OCI-LY1 (cell line): ENCODE results near the gene JAGN1.
A peak's percentile ranks its signal among the peaks of the same experiment; 100 is the strongest.

Source experiments
- H2AFZ ChIP-seq: fragments of 200-600 bp; sonication (generic), shearing (Covaris generic); 2 replicates; pipeline ENCODE4 v1.6.0; 2014; ENCODE audit warnings: antibody characterized with exemption, mild to moderate bottlenecking, low read length
- H3F3A ChIP-seq: fragments of 200-600 bp; sonication (generic), shearing (Covaris generic); 2 replicates; pipeline ENCODE4 v1.6.0; 2014; ENCODE audit warnings: mild to moderate bottlenecking, antibody characterized with exemption, low read length, moderate library complexity; ENCODE audit not compliant: insufficient read depth
- H3K27ac ChIP-seq: fragments of 200-600 bp; sonication (generic); 2 replicates; pipeline ENCODE4 v1.5.1; 2014; ENCODE audit warnings: low read length, mixed run types, mild to moderate bottlenecking, low read depth; ENCODE audit not compliant: poor library complexity, severe bottlenecking
- H3K27me3 ChIP-seq: fragments of 200-600 bp; sonication (generic); 2 replicates; pipeline ENCODE4 v1.6.0; 2014; ENCODE audit warnings: antibody characterized with exemption, mild to moderate bottlenecking, low read length, moderate library complexity; ENCODE audit not compliant: insufficient read depth
- H3K36me3 ChIP-seq: fragments of 200-600 bp; sonication (generic); 2 replicates; pipeline ENCODE4 v1.6.1; 2014; ENCODE audit warnings: mild to moderate bottlenecking, antibody characterized with exemption, low read length, moderate library complexity, mixed read lengths; ENCODE audit not compliant: insufficient read depth
- H3K4me1 ChIP-seq: fragments of 200-600 bp; sonication (generic); 2 replicates; pipeline ENCODE4 v1.5.1; 2014; ENCODE audit warnings: mild to moderate bottlenecking, low read length, moderate library complexity; ENCODE audit not compliant: insufficient read depth, severe bottlenecking
- H3K4me2 ChIP-seq: fragments of 200-600 bp; sonication (generic), shearing (Covaris generic); 2 replicates; pipeline ENCODE4 v1.6.1; 2014; ENCODE audit warnings: low read length
- H3K4me3 ChIP-seq: fragments of 200-600 bp; sonication (generic); 2 replicates; pipeline ENCODE4 v1.5.1; 2014; ENCODE audit warnings: low read length, low read depth, mild to moderate bottlenecking, mixed read lengths; ENCODE audit not compliant: poor library complexity, severe bottlenecking
- H3K79me2 ChIP-seq: fragments of 200-600 bp; shearing (Covaris generic); 2 replicates; pipeline ENCODE4 v1.6.1; 2016; ENCODE audit warnings: mixed run types, low read length, mixed read lengths; ENCODE audit not compliant: insufficient read depth
- H3K9ac ChIP-seq: fragments of 200-600 bp; sonication (generic), shearing (Covaris generic); 2 replicates; pipeline ENCODE4 v1.6.1; 2014; ENCODE audit warnings: mild to moderate bottlenecking, low read length, mixed read lengths
- H3K9me2 ChIP-seq: fragments of 200-600 bp; sonication (generic), shearing (Covaris generic); 2 replicates; pipeline ENCODE4 v1.6.1; 2014; ENCODE audit warnings: low read depth, mild to moderate bottlenecking, low read length, mixed read lengths
- H3K9me3 ChIP-seq: fragments of 200-600 bp; shearing (Covaris generic); 2 replicates; pipeline ENCODE4 v1.6.1; 2014; ENCODE audit warnings: low read length, mixed read lengths
- H4K20me1 ChIP-seq: fragments of 200-600 bp; sonication (generic), shearing (Covaris generic); 2 replicates; pipeline ENCODE4 v1.6.0; 2016; ENCODE audit warnings: mild to moderate bottlenecking, low read length; ENCODE audit not compliant: insufficient read depth
- CTCF ChIP-seq: fragments of 200-600 bp; sonication (generic), shearing (Covaris generic); IDR thresholded peaks from 2 replicates; pipeline ENCODE4 v1.5.1; 2017; ENCODE audit warnings: mild to moderate bottlenecking, antibody characterized with exemption, low read length, moderate library complexity, mixed read lengths
- EZH2 ChIP-seq: fragments of 200-600 bp; sonication (generic), shearing (Covaris generic); IDR thresholded peaks from 2 replicates; pipeline ENCODE4 v1.8.0; 2017; ENCODE audit warnings: borderline replicate concordance, mixed run types, mild to moderate bottlenecking, antibody characterized with exemption, low read length, moderate library complexity, mixed read lengths

Gene JAGN1

GRCh38 chr3:9888540-9888939 lies 1.9 kb upstream of the JAGN1 start:
- no peaks in the 10 kb centered on the region for H3K9me2 ChIP-seq
- H3K27ac ChIP-seq, result no peak overlapping the region
- no peak overlapping the region for H3K4me2 ChIP-seq

GRCh38 chr3:9889405-9889804 lies 1.0 kb upstream of the JAGN1 start:
- Histone ChIP-seq H3K9me3 (no peaks in the 10 kb centered on the region), H2AFZ (no peak overlapping the region), H3K27me3 (no peaks in the 10 kb centered on the region), H3K4me1 (peaks cover 13% of the 10 kb centered on the region), H3K27ac (no peak overlapping the region), H4K20me1 (no peaks in the 10 kb centered on the region), H3K79me2 (peaks cover 12% of the 10 kb centered on the region), H3K9ac (no peak overlapping the region), H3K9me2 (no peaks in the 10 kb centered on the region), H3K4me3 (no peak overlapping the region), H3K4me2 (no peak overlapping the region), H3K36me3 (peaks cover 21% of the 10 kb centered on the region), H3F3A (no peaks in the 10 kb centered on the region)
- TF ChIP-seq EZH2 (no peak), CTCF (no peak)

More at GRCh38 chr3:9888540-9888939, 1.9 kb upstream of the JAGN1 start:
- Histone ChIP-seq H3K4me3 (no peak overlapping the region), H3K27me3 (peaks cover 4% of the 10 kb centered on the region; the same call in 1 of the 2 replicates), H3K9ac (no peak overlapping the region), H3K79me2 (peaks cover 12% of the 10 kb centered on the region), H3F3A (no peaks in the 10 kb centered on the region), H2AFZ (no peak overlapping the region), H3K4me1 (peaks cover 13% of the 10 kb centered on the region), H3K36me3 (peaks cover 14% of the 10 kb centered on the region), H3K9me3 (no peaks in the 10 kb centered on the region), H4K20me1 (no peaks in the 10 kb centered on the region)
- TF ChIP-seq CTCF (no peak), EZH2 (no peak)

DNA sequence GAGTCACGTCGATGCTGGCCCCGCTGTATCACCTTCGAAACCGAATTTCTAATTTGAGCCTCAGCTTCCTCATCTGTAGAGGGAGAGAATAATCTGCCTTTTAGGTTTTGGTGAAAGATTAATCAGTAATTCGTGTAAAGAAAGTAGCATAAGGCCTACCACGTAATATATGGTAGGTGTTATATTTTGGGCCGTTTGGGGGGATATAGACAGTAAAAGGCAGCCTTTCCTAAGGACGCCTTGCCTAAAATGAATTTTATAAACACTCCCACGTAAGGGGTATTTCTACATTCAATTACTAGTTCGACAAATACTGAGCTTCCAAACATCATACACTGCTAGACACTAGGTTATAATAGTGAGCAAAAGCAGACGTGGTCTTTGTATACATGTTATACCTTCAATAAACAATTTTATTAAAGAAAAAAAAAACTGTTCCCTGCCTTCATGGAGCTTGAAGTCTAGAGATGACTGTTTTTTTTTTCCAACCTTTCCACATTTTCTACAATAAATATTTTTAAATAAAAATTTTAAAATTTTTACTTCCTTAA lies 737 bp downstream of the JAGN1 start:
- Histone ChIP-seq H3K27me3 (no peaks in the 10 kb centered on the region), H3K4me3 (peak overlapping the region; percentile 96), H3K27ac (peak overlapping the region; percentile 21), H3K79me2 (peaks cover 12% of the 10 kb centered on the region), H3K9me2 (no peaks in the 10 kb centered on the region), H3K36me3 (peaks cover 26% of the 10 kb centered on the region), H3K9me3 (no peaks in the 10 kb centered on the region), H3K4me2 (peak overlapping the region; percentile 74), H2AFZ (no peak overlapping the region), H3F3A (no peaks in the 10 kb centered on the region), H3K4me1 (peaks cover 13% of the 10 kb centered on the region), H4K20me1 (no peaks in the 10 kb centered on the region), H3K9ac (peak overlapping the region; percentile 96)
- TF ChIP-seq EZH2, result no peak
- no peak for TF ChIP-seq CTCF
